SK-N-SH treated with all-trans-retinoic acid at 6 μM for 48 hours (cell line): ENCODE data around the gene KCTD12.

Source experiments
- ATAC-seq: fragments of 200-7000 bp; cut with Tn5 transposase; 3 replicates; pipeline ENCODE4 v1.9.1; 2020; ENCODE audit warnings: mild to moderate bottlenecking, moderate library complexity
- ARNTL ChIP-seq: fragments of 450-650 bp; formaldehyde crosslinking; IDR thresholded peaks from 2 replicates; pipeline ENCODE4 v1.5.0; 2020; ENCODE audit warnings: low read depth, mild to moderate bottlenecking, moderate library complexity, borderline replicate concordance
- BACH2 ChIP-seq: fragments of 250-450 bp; sonication (Bioruptor Pico); IDR thresholded peaks from 2 replicates; pipeline ENCODE4 v1.9.0; 2021; ENCODE audit warnings: mild to moderate bottlenecking, borderline replicate concordance
- CSDC2 ChIP-seq: fragments of 250-450 bp; sonication (Bioruptor Pico); IDR thresholded peaks from 2 replicates; pipeline ENCODE4 v1.5.0; 2020; ENCODE audit warnings: mild to moderate bottlenecking, moderate library complexity
- CSRNP3 ChIP-seq: fragments of 250-450 bp; sonication (Bioruptor Pico); IDR thresholded peaks from 2 replicates; pipeline ENCODE4 v1.5.1; 2021; ENCODE audit warnings: mild to moderate bottlenecking, moderate library complexity
- ESRRG ChIP-seq: fragments of 250-450 bp; sonication (Bioruptor Pico); IDR thresholded peaks from 2 replicates; pipeline ENCODE4 v1.6.1; 2021; ENCODE audit warnings: mild to moderate bottlenecking
- GLIS3 ChIP-seq: fragments of 250-450 bp; sonication (Bioruptor Pico); IDR thresholded peaks from 2 replicates; pipeline ENCODE4 v1.5.0; 2020; ENCODE audit warnings: mild to moderate bottlenecking, moderate library complexity
- OSR1 ChIP-seq: fragments of 250-450 bp; sonication (Bioruptor Pico); IDR thresholded peaks from 2 replicates; pipeline ENCODE4 v1.8.0; 2022; ENCODE audit warnings: moderate library complexity, mild to moderate bottlenecking, inconsistent platforms
- PATZ1 ChIP-seq: fragments of 250-450 bp; sonication (Bioruptor Pico); IDR thresholded peaks from 2 replicates; pipeline ENCODE4 v1.8.0; 2020; ENCODE audit warnings: mild to moderate bottlenecking, moderate library complexity, borderline replicate concordance
- PPARA ChIP-seq: fragments of 250-450 bp; sonication (Bioruptor Pico); IDR thresholded peaks from 2 replicates; pipeline ENCODE4 v1.5.0; 2020; ENCODE audit warnings: mild to moderate bottlenecking, borderline replicate concordance
- TCF4 ChIP-seq: fragments of 250-450 bp; sonication (Bioruptor Pico); IDR thresholded peaks from 2 replicates; pipeline ENCODE4 v1.8.0; 2021; ENCODE audit warnings: mild to moderate bottlenecking, moderate library complexity, borderline replicate concordance
- TOX ChIP-seq: fragments of 250-450 bp; sonication (Bioruptor Pico); IDR thresholded peaks from 2 replicates; pipeline ENCODE4 v1.8.0; 2021; ENCODE audit warnings: mild to moderate bottlenecking, moderate library complexity, borderline replicate concordance
- TSHZ2 ChIP-seq: fragments of 250-450 bp; sonication (Bioruptor Pico); IDR thresholded peaks from 2 replicates; pipeline ENCODE4 v1.5.0; 2020; ENCODE audit warnings: mild to moderate bottlenecking, moderate library complexity
- ZC3H10 ChIP-seq: fragments of 250-450 bp; sonication (Bioruptor Pico); IDR thresholded peaks from 2 replicates; pipeline ENCODE4 v1.5.1; 2021; ENCODE audit warnings: mild to moderate bottlenecking, moderate library complexity
- ZFP3 ChIP-seq: fragments of 250-450 bp; sonication (Bioruptor Pico); IDR thresholded peaks from 2 replicates; pipeline ENCODE4 v1.5.0; 2020; ENCODE audit warnings: mild to moderate bottlenecking, moderate library complexity
- ZFP30 ChIP-seq: fragments of 450-650 bp; formaldehyde crosslinking; IDR thresholded peaks from 2 replicates; pipeline ENCODE4 v1.5.0; 2022; ENCODE audit warnings: mild to moderate bottlenecking, moderate library complexity
- ZNF565 ChIP-seq: fragments of 450-650 bp; formaldehyde crosslinking; conservative IDR thresholded peaks from 2 replicates; pipeline ENCODE4 v1.5.0; 2020; ENCODE audit warnings: low read depth, mild to moderate bottlenecking, moderate library complexity
- ZNF70 ChIP-seq: fragments of 450-650 bp; formaldehyde crosslinking; IDR thresholded peaks from 2 replicates; pipeline ENCODE4 v1.5.0; 2020; ENCODE audit warnings: mild to moderate bottlenecking, moderate library complexity
- ZNF8 ChIP-seq: fragments of 450-650 bp; formaldehyde crosslinking; IDR thresholded peaks from 2 replicates; pipeline ENCODE4 v1.5.0; 2020; ENCODE audit warnings: mild to moderate bottlenecking, moderate library complexity
- TF ChIP-seq, protein P1 (sequence below): fragments of 250-450 bp; sonication (Bioruptor Pico); IDR thresholded peaks from 2 replicates; pipeline ENCODE4 v1.8.0; 2021; ENCODE audit warnings: low read depth, mild to moderate bottlenecking, moderate library complexity, borderline replicate concordance

KCTD12 gene

GRCh38 chr13:76888421-76888820 is 2.2 kb upstream of the KCTD12 start:
- TF ChIP-seq CSDC2 (CRISPR knock-in tag) (no peak), ARNTL (CRISPR knock-in tag) (no peak), PPARA (CRISPR knock-in tag) (no peak), BACH2 (CRISPR knock-in tag) (no peak), TCF4 (no peak), TSHZ2 (CRISPR knock-in tag) (no peak), ZNF70 (no peak), ESRRG (no peak), GLIS3 (CRISPR knock-in tag) (no peak), ZFP30 (CRISPR knock-in tag) (no peak)
- TF ChIP-seq, protein P1, sequence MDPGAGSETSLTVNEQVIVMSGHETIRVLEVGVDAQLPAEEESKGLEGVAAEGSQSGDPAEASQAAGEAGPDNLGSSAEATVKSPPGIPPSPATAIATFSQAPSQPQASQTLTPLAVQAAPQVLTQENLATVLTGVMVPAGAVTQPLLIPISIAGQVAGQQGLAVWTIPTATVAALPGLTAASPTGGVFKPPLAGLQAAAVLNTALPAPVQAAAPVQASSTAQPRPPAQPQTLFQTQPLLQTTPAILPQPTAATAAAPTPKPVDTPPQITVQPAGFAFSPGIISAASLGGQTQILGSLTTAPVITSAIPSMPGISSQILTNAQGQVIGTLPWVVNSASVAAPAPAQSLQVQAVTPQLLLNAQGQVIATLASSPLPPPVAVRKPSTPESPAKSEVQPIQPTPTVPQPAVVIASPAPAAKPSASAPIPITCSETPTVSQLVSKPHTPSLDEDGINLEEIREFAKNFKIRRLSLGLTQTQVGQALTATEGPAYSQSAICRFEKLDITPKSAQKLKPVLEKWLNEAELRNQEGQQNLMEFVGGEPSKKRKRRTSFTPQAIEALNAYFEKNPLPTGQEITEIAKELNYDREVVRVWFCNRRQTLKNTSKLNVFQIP (CRISPR knock-in tag), result no peak
- ATAC-seq, result no peak

GRCh38 chr13:76887076-76887563 is 915 bp upstream of the KCTD12 start:
- ATAC-seq, result no peak
- TF ChIP-seq BACH2 (CRISPR knock-in tag), result no peak
- no peak for TF ChIP-seq TSHZ2 (CRISPR knock-in tag)
- no peak for TF ChIP-seq CSDC2 (CRISPR knock-in tag)
- TF ChIP-seq, all 23 proteins: peak for 0

- ATAC-seq, result no peak
- no peak for TF ChIP-seq ZNF565
- no peak for TF ChIP-seq TOX (CRISPR knock-in tag)
- TF ChIP-seq OSR1, result no peak
- no peak for TF ChIP-seq ZFP3 (CRISPR knock-in tag)
- no peak for TF ChIP-seq ZNF8 (CRISPR knock-in tag)
- TF ChIP-seq ARNTL (CRISPR knock-in tag), result no peak
- TF ChIP-seq ZFP30 (CRISPR knock-in tag), result no peak
- TF ChIP-seq PPARA (CRISPR knock-in tag), result no peak
- no peak for TF ChIP-seq BACH2 (CRISPR knock-in tag)
- TF ChIP-seq ZC3H10 (CRISPR knock-in tag), result no peak
- no peak for TF ChIP-seq CSRNP3 (CRISPR knock-in tag)
- TF ChIP-seq GLIS3 (CRISPR knock-in tag), result no peak
- no peak for TF ChIP-seq PATZ1
- no peak for TF ChIP-seq ESRRG
Measured at GRCh38 chr13:76886005-76886291, 257 bp downstream of the KCTD12 start.
